Activated naive CD8-positive, alpha-beta T cell (primary cell): ENCODE results near the gene PRDM1.

Source experiments
- H3K27ac Mint-ChIP-seq: one replicate; pipeline ENCODE4 v1.8.0; 2021; ENCODE audit warnings: mixed read lengths
- H3K27me3 Mint-ChIP-seq: one replicate; pipeline ENCODE4 v1.8.0; 2021; ENCODE audit warnings: mixed read lengths
- H3K36me3 Mint-ChIP-seq: one replicate; pipeline ENCODE4 v1.8.0; 2021; ENCODE audit warnings: mixed read lengths
- H3K4me1 Mint-ChIP-seq: one replicate; pipeline ENCODE4 v1.8.0; 2021; ENCODE audit warnings: low read depth, mixed read lengths
- H3K4me3 Mint-ChIP-seq: one replicate; pipeline ENCODE4 v1.8.0; 2021; ENCODE audit warnings: mild to moderate bottlenecking, mixed read lengths
- H3K9me3 Mint-ChIP-seq: one replicate; pipeline ENCODE4 v1.8.0; 2021; ENCODE audit warnings: low read depth, mixed read lengths

Gene PRDM1

GRCh38 chr6:106059331-106059730, 26.8 kb upstream of the PRDM1 start:
- no peaks in the 10 kb centered on the region for H3K27me3 Mint-ChIP-seq
- H3K9me3 Mint-ChIP-seq = no peaks in the 10 kb centered on the region
- no peaks in the 10 kb centered on the region for H3K36me3 Mint-ChIP-seq
- no peak overlapping the region for H3K4me3 Mint-ChIP-seq
- H3K27ac Mint-ChIP-seq = no peak overlapping the region
- peaks cover 17% of the 10 kb centered on the region for H3K4me1 Mint-ChIP-seq

DNA sequence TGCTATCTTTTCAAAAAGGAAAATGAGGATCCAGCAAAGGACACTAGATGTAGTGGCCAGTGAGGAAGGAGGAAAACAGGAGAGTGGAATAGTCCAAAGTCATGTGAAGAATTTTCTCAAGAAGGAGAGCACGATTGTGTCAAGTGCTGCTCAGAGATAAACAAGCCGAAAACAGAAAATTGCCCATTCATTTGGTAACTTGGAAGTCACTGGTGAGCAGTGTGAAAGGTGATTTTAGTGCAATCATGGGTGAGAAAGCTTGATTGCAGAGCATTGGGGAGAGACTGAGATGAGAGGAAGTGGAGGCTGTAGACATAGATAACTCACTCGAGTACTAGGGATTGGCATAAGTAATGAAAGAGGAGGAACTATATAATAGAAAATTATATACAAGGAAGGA, 26.0 kb upstream of the PRDM1 start:
- Mint-ChIP-seq H3K27ac (no peak overlapping the region), H3K36me3 (no peaks in the 10 kb centered on the region), H3K4me1 (peaks cover 17% of the 10 kb centered on the region), H3K9me3 (no peaks in the 10 kb centered on the region), H3K27me3 (no peaks in the 10 kb centered on the region), H3K4me3 (no peak overlapping the region)

DNA sequence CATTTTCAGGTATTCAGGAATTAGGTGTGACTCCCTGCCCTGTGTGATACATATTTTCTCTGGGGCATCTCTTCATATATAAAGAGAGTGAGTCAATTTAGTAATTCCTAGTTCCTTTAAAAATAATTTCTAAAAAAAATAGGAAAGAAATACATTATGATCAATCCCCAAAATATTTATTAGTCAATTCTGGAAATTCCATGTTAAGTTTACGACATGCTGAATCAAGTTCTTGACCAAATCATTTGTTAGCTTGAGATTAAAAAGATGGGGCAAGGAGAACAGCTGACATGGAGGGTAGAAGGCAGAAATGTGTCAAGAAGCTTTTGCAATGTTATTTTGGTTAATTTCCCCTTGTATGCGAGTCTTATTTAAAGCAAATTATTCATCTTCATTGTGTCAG, 22.7 kb upstream of the PRDM1 start:
- Mint-ChIP-seq H3K27ac (no peak overlapping the region), H3K27me3 (peaks cover 3% of the 10 kb centered on the region), H3K4me3 (no peak overlapping the region), H3K9me3 (no peaks in the 10 kb centered on the region), H3K4me1 (no peaks in the 10 kb centered on the region), H3K36me3 (no peaks in the 10 kb centered on the region)

GRCh38 chr6:106064142-106064541, 22.0 kb upstream of the PRDM1 start:
- Mint-ChIP-seq H3K27me3 (peaks cover 4% of the 10 kb centered on the region), H3K9me3 (no peaks in the 10 kb centered on the region)

DNA sequence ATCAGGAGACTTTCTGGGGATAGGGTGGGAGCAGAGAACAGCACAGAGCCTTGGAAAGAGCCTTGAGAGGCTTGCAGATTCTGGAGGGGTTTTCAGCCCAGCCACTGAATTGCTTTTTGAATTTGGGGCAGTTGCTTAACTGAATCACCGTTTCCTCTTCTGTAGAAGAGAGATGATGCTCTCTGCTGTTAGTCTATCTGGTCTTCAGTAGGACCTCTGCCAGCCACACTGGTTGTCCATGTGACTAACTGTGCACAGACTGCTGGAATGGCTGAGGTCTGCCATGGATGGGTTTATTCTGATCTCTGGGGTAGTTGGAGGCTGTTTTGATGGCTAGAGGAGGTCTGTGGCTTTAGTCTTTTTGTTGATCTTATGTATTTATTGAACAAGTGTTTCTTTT, 21.4 kb upstream of the PRDM1 start:
- Mint-ChIP-seq H3K27me3 (peaks cover 4% of the 10 kb centered on the region), H3K36me3 (no peaks in the 10 kb centered on the region), H3K4me1 (no peaks in the 10 kb centered on the region), H3K4me3 (no peak overlapping the region), H3K9me3 (no peaks in the 10 kb centered on the region), H3K27ac (no peak overlapping the region)

More at GRCh38 chr6:106064142-106064541, 22.0 kb upstream of the PRDM1 start:
- Mint-ChIP-seq H3K4me1 (no peaks in the 10 kb centered on the region), H3K36me3 (no peaks in the 10 kb centered on the region), H3K27ac (no peak overlapping the region), H3K4me3 (no peak overlapping the region)

DNA sequence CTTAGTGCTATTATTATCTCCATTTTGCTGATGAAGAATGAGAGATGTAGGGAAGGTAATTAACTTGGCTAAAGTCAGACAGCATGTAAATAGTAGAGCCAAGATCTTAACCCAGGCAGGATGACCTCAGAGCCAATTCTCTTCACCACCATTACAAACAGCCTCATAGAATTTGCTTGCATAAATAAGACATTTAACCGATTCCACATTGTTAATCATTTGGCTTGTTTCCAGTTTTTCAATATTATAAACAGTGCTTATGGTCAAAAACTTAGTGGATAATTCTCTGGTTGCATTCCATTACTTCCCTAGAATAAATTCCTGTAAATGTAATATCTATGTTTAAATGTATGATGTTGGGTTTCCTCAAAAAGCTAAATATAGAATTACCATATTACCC, 19.1 kb upstream of the PRDM1 start:
- Mint-ChIP-seq H3K27ac (no peak overlapping the region), H3K36me3 (no peaks in the 10 kb centered on the region), H3K27me3 (peaks cover 5% of the 10 kb centered on the region), H3K4me1 (no peaks in the 10 kb centered on the region), H3K4me3 (no peak overlapping the region), H3K9me3 (no peaks in the 10 kb centered on the region)

GRCh38 chr6:106069478-106069877, 16.7 kb upstream of the PRDM1 start:
- H3K27me3 Mint-ChIP-seq = peaks cover 5% of the 10 kb centered on the region
- no peaks in the 10 kb centered on the region for H3K36me3 Mint-ChIP-seq
- H3K4me1 Mint-ChIP-seq = no peaks in the 10 kb centered on the region
- no peak overlapping the region for H3K27ac Mint-ChIP-seq
- no peak overlapping the region for H3K4me3 Mint-ChIP-seq
- no peaks in the 10 kb centered on the region for H3K9me3 Mint-ChIP-seq

DNA sequence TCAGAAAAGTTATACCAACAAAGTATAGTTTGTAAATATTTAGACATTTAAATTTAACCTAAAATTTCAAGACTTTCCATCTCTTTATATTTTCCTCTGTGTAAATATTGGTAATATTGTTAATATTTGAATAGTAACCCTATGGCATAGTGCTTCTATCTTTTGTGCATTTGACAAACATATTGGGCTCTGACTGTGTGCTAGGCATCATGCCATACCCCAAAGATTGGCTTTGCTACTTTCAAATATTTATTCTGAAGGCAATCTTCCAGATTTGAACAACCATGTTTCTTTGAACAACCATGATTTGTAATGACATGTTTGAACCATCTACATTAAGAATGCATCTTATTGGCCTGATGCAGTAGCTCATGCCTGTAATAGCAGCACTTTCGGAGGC, 15.5 kb upstream of the PRDM1 start:
- H3K36me3 Mint-ChIP-seq = no peaks in the 10 kb centered on the region
- H3K4me1 Mint-ChIP-seq = no peaks in the 10 kb centered on the region
- no peak overlapping the region for H3K27ac Mint-ChIP-seq
- H3K4me3 Mint-ChIP-seq = no peak overlapping the region
- no peaks in the 10 kb centered on the region for H3K9me3 Mint-ChIP-seq
- H3K27me3 Mint-ChIP-seq = peaks cover 5% of the 10 kb centered on the region

DNA sequence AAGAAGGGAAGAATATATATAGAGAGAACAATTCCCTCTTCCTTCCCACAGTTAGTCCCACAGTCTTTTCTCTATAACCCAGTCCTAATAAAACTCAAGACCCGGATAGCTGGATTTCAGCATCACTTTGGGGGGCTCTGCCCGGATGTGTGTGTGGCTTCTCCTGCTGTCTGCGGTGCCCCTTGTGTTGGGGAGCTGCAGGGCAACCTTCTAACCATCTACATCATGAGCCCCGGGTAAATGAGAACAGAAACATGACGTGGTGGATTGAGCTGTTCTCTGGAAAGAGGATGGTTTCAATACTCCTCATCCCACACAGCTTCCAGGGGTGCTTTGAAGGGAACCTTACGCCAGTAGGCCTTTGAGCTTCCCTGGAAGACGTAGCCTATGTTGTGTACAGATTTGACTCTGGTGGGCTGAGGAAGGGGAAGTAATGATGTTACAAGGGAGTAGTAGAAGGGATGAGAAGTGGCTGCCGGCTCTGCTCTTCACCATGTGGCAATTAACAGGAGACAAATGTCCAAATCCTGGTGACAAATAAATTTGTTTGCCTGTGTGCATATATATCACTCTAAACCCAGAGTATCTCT, 13.5 kb upstream of the PRDM1 start:
- Mint-ChIP-seq H3K9me3 (no peaks in the 10 kb centered on the region), H3K4me1 (no peaks in the 10 kb centered on the region), H3K4me3 (no peak overlapping the region), H3K36me3 (no peaks in the 10 kb centered on the region), H3K27ac (no peak overlapping the region), H3K27me3 (peaks cover 4% of the 10 kb centered on the region)

- no peak overlapping the region for H3K4me3 Mint-ChIP-seq
- no peaks in the 10 kb centered on the region for H3K36me3 Mint-ChIP-seq
- H3K9me3 Mint-ChIP-seq = no peaks in the 10 kb centered on the region
- peaks cover 1% of the 10 kb centered on the region for H3K27me3 Mint-ChIP-seq
- no peak overlapping the region for H3K27ac Mint-ChIP-seq
- no peaks in the 10 kb centered on the region for H3K4me1 Mint-ChIP-seq
Observed at GRCh38 chr6:106074146-106074545, 12.0 kb upstream of the PRDM1 start.

GRCh38 chr6:106076139-106076538, 10.0 kb upstream of the PRDM1 start:
- Mint-ChIP-seq H3K9me3 (no peaks in the 10 kb centered on the region), H3K36me3 (no peaks in the 10 kb centered on the region), H3K27me3 (no peaks in the 10 kb centered on the region), H3K4me3 (no peak overlapping the region), H3K4me1 (no peaks in the 10 kb centered on the region), H3K27ac (no peak overlapping the region)

DNA sequence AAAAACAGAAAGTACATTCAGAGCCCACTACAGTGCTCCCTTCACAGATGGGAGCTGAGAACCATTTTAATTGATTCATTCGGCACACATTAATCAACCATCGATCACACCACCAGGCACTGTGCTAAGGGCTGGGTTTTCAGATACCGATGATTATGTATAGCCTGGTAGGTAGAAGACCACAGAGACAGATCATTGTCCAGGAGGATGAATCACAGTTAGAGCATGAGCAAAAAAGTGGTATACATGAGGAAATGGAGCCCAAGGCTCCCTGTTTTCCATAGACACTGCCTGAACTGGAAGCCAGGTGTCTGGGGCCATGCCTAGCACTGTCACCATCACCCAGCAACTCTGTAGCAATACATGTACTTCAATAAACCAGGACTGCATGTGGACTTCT, 9.0 kb upstream of the PRDM1 start:
- H3K9me3 Mint-ChIP-seq = no peaks in the 10 kb centered on the region
- no peaks in the 10 kb centered on the region for H3K4me1 Mint-ChIP-seq
- no peaks in the 10 kb centered on the region for H3K27me3 Mint-ChIP-seq
- H3K36me3 Mint-ChIP-seq = no peaks in the 10 kb centered on the region
- no peak overlapping the region for H3K4me3 Mint-ChIP-seq
- no peak overlapping the region for H3K27ac Mint-ChIP-seq

GRCh38 chr6:106077881-106078280, 8.3 kb upstream of the PRDM1 start:
- peaks cover 6% of the 10 kb centered on the region for H3K4me1 Mint-ChIP-seq
- H3K27me3 Mint-ChIP-seq = no peaks in the 10 kb centered on the region
- no peak overlapping the region for H3K27ac Mint-ChIP-seq
- no peak overlapping the region for H3K4me3 Mint-ChIP-seq
- H3K9me3 Mint-ChIP-seq = no peaks in the 10 kb centered on the region
- no peaks in the 10 kb centered on the region for H3K36me3 Mint-ChIP-seq

GRCh38 chr6:106079961-106080762, 6.0 kb upstream of the PRDM1 start:
- Mint-ChIP-seq H3K27ac (no peak overlapping the region), H3K27me3 (peaks cover 2% of the 10 kb centered on the region), H3K36me3 (no peaks in the 10 kb centered on the region), H3K4me3 (no peak overlapping the region), H3K4me1 (peaks cover 26% of the 10 kb centered on the region), H3K9me3 (no peaks in the 10 kb centered on the region)

- no peaks in the 10 kb centered on the region for H3K9me3 Mint-ChIP-seq
- H3K4me3 Mint-ChIP-seq = no peak overlapping the region
- peaks cover 31% of the 10 kb centered on the region for H3K4me1 Mint-ChIP-seq
- H3K27me3 Mint-ChIP-seq = peaks cover 6% of the 10 kb centered on the region
- no peak overlapping the region for H3K27ac Mint-ChIP-seq
- H3K36me3 Mint-ChIP-seq = no peaks in the 10 kb centered on the region
Observed at GRCh38 chr6:106080763-106081095, 5.4 kb upstream of the PRDM1 start.

DNA sequence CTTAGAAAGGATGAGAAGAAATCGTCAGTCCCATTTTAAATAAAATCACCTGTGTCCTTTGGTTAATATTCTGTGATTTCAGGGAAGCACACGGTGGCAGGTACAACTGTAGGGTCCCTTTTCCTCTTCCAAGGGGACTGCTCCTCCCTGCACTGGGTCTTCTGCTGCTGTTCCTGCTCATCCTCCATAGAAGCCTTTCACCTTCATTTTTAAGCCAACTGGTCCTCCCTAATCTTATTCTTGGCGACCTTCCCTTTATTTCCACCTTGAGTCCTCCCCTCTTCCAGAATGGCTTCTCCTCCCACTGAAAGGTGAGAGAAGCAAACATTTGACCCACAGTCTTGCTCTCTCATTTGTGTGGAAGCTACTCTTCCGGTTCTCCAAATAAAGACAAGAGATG, 4.4 kb upstream of the PRDM1 start:
- no peaks in the 10 kb centered on the region for H3K36me3 Mint-ChIP-seq
- H3K4me3 Mint-ChIP-seq = no peak overlapping the region
- H3K9me3 Mint-ChIP-seq = no peaks in the 10 kb centered on the region
- H3K27ac Mint-ChIP-seq = no peak overlapping the region
- peaks cover 37% of the 10 kb centered on the region for H3K4me1 Mint-ChIP-seq
- H3K27me3 Mint-ChIP-seq = peaks cover 10% of the 10 kb centered on the region
